ENCODE results near the gene NPTXR.

The NPTXR gene

DNA sequence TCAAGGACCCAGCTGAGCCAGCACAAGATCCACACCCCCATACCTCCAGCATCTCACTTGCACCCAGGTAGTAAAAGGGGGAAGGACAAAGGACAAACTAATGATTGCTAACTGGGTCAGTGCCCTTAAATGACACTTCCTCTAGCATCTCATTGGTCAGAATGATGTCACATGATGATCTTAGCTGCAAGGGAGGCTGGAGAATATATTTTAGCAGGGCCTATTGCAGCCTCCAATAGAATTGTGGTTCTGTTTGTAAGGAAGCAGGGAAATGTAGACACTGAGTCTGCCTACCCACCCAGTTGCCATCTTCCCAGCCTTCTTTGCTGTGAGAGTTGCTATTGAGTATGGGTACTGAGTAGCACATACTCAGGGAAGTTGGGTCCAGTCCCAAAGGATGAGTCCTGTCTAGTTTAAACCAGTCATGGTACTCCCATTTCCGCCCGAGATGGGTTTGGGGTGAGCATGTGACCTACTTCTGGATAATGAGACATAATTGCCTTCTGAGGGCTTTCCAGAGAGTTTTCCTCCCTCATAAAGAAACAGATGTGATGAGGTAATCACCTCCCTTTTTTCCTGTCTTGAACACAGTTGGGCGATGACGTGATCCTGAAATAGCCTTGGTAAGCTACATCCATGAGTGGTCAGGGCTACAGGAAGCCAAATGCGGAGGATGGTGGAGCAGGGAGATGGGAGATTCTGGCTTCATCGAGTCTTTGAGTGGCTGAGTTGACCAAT is 44.4 kb downstream of the NPTXR start:
- DNase-seq (ENCODE audit: low spot score), result no peak
- TF ChIP-seq, protein P1, sequence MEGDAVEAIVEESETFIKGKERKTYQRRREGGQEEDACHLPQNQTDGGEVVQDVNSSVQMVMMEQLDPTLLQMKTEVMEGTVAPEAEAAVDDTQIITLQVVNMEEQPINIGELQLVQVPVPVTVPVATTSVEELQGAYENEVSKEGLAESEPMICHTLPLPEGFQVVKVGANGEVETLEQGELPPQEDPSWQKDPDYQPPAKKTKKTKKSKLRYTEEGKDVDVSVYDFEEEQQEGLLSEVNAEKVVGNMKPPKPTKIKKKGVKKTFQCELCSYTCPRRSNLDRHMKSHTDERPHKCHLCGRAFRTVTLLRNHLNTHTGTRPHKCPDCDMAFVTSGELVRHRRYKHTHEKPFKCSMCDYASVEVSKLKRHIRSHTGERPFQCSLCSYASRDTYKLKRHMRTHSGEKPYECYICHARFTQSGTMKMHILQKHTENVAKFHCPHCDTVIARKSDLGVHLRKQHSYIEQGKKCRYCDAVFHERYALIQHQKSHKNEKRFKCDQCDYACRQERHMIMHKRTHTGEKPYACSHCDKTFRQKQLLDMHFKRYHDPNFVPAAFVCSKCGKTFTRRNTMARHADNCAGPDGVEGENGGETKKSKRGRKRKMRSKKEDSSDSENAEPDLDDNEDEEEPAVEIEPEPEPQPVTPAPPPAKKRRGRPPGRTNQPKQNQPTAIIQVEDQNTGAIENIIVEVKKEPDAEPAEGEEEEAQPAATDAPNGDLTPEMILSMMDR (IDR thresholded peaks at IDR 0.05; ENCODE audit: extremely low read depth, missing control alignments), result no peak

DNA sequence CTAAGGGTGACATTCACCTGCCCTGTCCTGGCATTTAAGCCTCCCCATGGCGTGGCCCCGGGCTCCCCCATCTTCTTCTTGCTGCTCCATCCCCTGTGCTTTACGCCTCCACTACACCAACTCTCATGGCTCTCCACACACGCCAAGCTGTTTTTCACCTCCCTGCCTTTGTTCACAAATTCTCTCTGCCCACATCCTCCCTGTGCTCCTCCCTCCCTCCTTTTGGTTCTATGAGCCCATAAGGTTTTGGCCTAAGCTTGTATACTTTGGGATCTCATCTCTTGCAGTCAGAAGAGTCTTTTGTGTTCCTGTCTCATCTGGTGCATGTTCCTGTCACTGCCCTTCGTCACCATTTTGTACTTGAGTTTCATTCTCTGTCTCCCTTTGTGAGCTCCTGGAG is 45.3 kb downstream of the NPTXR start:
- no peak for DNase-seq (ENCODE audit: low spot score)
- TF ChIP-seq, protein P1 (IDR thresholded peaks at IDR 0.05; ENCODE audit: extremely low read depth, missing control alignments), result no peak

DNA sequence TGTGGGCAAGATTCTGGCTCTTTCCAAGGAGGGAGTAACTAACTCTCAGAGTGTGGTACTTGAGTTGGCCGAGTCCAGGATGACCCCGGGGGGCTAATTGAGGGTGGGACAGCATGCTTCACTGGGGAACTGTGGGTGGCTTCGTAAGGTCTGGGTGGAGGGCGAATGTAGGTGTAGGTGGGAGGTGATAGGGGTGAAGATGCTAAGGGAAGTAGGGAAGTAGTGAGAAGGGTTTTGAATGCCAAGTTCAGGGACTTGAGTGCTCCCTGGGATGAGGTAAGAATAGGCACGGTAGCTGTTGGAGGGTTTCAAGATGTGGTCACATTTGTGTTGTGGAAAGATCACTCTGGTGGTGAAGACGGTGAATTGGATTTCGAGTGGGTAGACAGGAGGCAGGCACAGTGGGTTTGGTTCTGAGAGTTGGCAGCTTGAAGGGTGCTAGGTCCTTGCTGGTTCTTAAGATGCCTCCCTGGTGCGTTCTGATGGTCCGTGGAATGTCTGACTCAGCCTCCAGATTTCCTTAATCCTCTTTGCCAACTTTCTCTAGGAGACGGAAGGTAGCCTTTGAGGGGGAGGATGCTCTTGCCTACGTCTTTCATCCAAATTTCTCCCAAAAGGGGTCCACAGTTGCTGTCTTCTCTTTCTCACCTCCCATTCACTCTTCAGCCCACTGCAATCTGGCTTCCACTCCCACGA is 47.4 kb downstream of the NPTXR start:
- no peak for DNase-seq (ENCODE audit: low spot score)

DNA sequence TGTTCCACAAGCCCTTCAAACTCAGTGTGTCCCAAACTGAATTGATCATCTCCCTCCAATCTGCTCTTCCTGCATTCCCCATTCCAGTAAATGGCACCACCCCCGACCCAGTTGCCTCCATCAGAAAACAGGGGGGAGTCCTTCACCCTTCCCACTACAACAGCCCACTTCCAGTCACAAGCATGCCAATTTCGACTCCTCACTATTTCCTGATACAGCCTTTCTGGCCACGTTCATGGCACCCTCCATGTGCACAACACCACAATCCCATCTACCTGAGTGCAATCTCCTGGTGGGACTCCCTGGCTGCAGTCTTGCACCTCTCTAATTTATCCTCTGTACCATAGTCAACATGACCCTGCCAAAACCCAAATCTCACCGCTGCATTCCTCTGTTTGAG is 48.3 kb downstream of the NPTXR start:
- TF ChIP-seq, protein P1 (IDR thresholded peaks at IDR 0.05; ENCODE audit: extremely low read depth, missing control alignments), result no peak
- no peak for DNase-seq (ENCODE audit: low spot score)

More for the DNA sequence above, 47.4 kb downstream of the NPTXR start:
- TF ChIP-seq, protein P1 (IDR thresholded peaks at IDR 0.05; ENCODE audit: extremely low read depth, missing control alignments), result no peak

DNA sequence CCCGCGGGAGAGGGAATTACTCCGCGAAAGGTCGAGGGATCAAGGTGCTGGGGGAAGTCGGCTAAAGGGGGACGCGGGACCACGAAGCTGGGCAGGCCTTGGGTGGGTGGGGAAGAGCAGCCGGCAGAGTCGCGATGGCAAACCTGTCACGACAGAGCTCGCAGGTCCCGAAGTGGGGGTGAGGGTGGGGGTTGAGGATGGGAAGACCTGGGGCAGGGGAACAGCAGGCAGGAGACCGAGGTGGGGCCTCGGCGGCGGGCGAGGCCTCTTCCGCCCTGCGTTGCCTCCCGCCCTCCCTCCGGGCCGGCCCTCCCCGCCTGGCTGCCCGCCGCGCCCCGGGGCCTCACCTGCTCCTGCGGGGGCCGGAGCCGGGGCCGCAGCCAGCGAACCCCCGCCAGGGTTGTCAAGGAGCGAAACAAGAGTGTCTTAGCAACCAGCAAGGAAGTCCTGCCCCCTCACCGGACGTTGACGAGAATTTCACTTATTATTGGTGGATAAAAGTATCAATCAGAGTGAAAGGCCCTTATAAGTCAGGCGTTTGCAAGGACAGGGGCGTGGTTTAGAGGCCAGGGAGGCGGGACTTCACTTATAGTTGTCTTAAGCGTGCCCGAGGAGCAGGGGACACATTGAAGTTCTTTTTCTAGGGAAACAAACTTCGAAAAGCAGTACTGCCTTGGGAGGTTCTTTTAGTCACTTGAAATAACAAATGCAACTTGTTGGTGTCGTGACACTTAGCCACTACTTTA is 49.9 kb downstream of the NPTXR start, which contains the start of gene DNAL4:
TSS of gene DNAL4 (minus strand) at position 423 of the 746 bp plus-strand sequence. CDS start 11,412 bp downstream, outside the sequence.
- TF ChIP-seq, protein P1 (IDR thresholded peaks at IDR 0.05; ENCODE audit: extremely low read depth, missing control alignments), result no peak

DNA sequence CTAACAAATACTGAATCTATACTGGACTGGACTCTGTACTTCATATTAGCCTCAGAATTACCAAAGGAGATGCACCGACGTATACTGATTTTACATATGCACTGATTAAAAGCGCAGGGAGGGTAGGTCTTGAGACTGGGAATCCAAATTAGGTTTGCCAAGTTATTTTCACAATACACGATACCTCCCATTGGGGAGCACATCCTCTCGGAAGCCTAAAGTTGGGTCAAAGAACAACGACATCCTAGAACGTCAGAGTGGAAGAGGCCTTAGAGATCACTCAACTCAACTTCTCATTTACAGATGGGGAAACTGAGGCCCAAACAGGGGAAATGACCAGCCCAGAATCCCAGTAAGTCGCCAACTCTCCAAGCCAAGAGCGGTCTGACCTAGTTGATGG is 50.5 kb downstream of the NPTXR start:
- no peak for DNase-seq (ENCODE audit: low spot score)
- TF ChIP-seq, protein P1 (IDR thresholded peaks at IDR 0.05; ENCODE audit: extremely low read depth, missing control alignments), result no peak

More for the DNA sequence above, 49.9 kb downstream of the NPTXR start, which contains the start of gene DNAL4:
- DNase-seq (ENCODE audit: low spot score), result peak; percentile 99
